ENCODE data around the gene AVEN. TPM values are rescaled to one million over a fixed set of nuclear protein-coding genes. Genes with fewer than 3 reads are reported as not detected.
A peak's percentile ranks its signal among the peaks of the same experiment; 100 is the strongest.

Gene AVEN
- total RNA-seq, 6 experiments from 2014 or later, result 24.9 to 33.6 (median 27.1) TPM

- Mint-ChIP-seq H3K27me3 (ENCODE audit: insufficient read depth) (peaks cover 1% of the 10 kb centered on the region; the same call in 1 of the 2 replicates), H3K4me1 (ENCODE audit: low read depth) (peaks cover 38% of the 10 kb centered on the region)
Observed at GRCh38 chr15:34038023-34038870, 757 bp downstream of the AVEN start.

GRCh38 chr15:34031987-34032760 lies 6.8 kb downstream of the AVEN start:
- no peak for DNase-seq
- no peaks in the 10 kb centered on the region for H3K9me3 Mint-ChIP-seq
- no peak for TF ChIP-seq CTCF (IDR thresholded peaks at IDR 0.05)
- H3K27me3 Mint-ChIP-seq (ENCODE audit: insufficient read depth), result 0 out of 2 replicates have a peak, but pooled peaks cover 2% of the 10 kb centered on the region
- peaks cover 20% of the 10 kb centered on the region for H3K4me1 Mint-ChIP-seq (ENCODE audit: low read depth)
- H3K27ac Mint-ChIP-seq, result no peak overlapping the region
- peaks cover 15% of the 10 kb centered on the region; the same call in 1 of the 2 replicates for H3K36me3 Mint-ChIP-seq (ENCODE audit: low read depth)
- H3K4me3 Mint-ChIP-seq, result no peak overlapping the region

More at GRCh38 chr15:34038023-34038870, 757 bp downstream of the AVEN start:
- no peaks in the 10 kb centered on the region for H3K9me3 Mint-ChIP-seq
- H3K27ac Mint-ChIP-seq, result peak overlapping the region; percentile 80
- TF ChIP-seq CTCF (IDR thresholded peaks at IDR 0.05), result no peak
- H3K36me3 Mint-ChIP-seq (ENCODE audit: low read depth), result no peaks in the 10 kb centered on the region
- peak overlapping the region; percentile 88 for H3K4me3 Mint-ChIP-seq
- DNase-seq, result peak; percentile 57

DNA sequence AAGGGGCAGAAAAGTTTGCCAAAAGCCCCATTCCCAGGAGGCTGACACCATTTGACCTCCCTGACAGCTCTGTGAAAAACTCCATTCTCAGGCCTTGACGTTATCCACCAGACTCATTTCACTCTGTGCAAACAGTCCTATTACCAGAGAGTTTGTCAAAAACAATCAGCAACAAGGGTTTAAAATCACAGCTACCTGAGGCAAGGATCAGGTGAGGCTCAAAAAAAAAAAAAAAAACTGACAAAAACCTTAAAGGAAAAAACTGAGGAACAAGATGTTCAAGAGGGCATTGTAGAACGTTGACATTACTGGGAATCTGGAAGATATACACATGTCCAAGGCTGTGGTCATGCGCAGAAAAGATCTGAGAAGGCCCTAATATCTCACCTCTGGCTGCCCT lies 11.4 kb downstream of the AVEN start:
- no peak overlapping the region for H3K27ac Mint-ChIP-seq
- H3K36me3 Mint-ChIP-seq (ENCODE audit: low read depth), result peaks cover 15% of the 10 kb centered on the region; the same call in 1 of the 2 replicates
- H3K27me3 Mint-ChIP-seq (ENCODE audit: insufficient read depth), result 0 out of 2 replicates have a peak, but pooled peaks cover 2% of the 10 kb centered on the region

GRCh38 chr15:34025252-34025651 lies 13.8 kb downstream of the AVEN start:
- no peak for DNase-seq
- TF ChIP-seq CTCF (IDR thresholded peaks at IDR 0.05), result no peak
- no peak overlapping the region for H3K27ac Mint-ChIP-seq
- 0 out of 2 replicates have a peak, but pooled peaks cover 2% of the 10 kb centered on the region for H3K27me3 Mint-ChIP-seq (ENCODE audit: insufficient read depth)
- peaks cover 23% of the 10 kb centered on the region; the same call in 1 of the 2 replicates for H3K36me3 Mint-ChIP-seq (ENCODE audit: low read depth)
- no peaks in the 10 kb centered on the region for H3K9me3 Mint-ChIP-seq
- H3K4me3 Mint-ChIP-seq, result no peak overlapping the region
- H3K4me1 Mint-ChIP-seq (ENCODE audit: low read depth), result peaks cover 8% of the 10 kb centered on the region

More for the DNA sequence above, 11.4 kb downstream of the AVEN start:
- no peak for TF ChIP-seq CTCF (IDR thresholded peaks at IDR 0.05)
- no peak for DNase-seq
- H3K4me1 Mint-ChIP-seq (ENCODE audit: low read depth), result no peaks in the 10 kb centered on the region; the same call in 1 of the 2 replicates
- no peak overlapping the region for H3K4me3 Mint-ChIP-seq
- H3K9me3 Mint-ChIP-seq, result no peaks in the 10 kb centered on the region

- H3K27me3 Mint-ChIP-seq (ENCODE audit: insufficient read depth), result 0 out of 2 replicates have a peak, but pooled peaks cover under 1% of the 10 kb centered on the region
Observed at GRCh38 chr15:34023907-34024306, 15.1 kb downstream of the AVEN start.

More at GRCh38 chr15:34023907-34024306, 15.1 kb downstream of the AVEN start:
- Mint-ChIP-seq H3K4me1 (ENCODE audit: low read depth) (peaks cover 8% of the 10 kb centered on the region; the same call in 1 of the 2 replicates), H3K27ac (no peak overlapping the region), H3K36me3 (ENCODE audit: low read depth) (peaks cover 20% of the 10 kb centered on the region; the same call in 1 of the 2 replicates), H3K9me3 (no peaks in the 10 kb centered on the region), H3K4me3 (no peak overlapping the region)
- TF ChIP-seq CTCF (IDR thresholded peaks at IDR 0.05), result no peak
- no peak for DNase-seq
